Measurements from ENCODE around the gene LAMC3.
A peak's percentile ranks its signal among the peaks of the same experiment; 100 is the strongest.

LAMC3 gene

DNA sequence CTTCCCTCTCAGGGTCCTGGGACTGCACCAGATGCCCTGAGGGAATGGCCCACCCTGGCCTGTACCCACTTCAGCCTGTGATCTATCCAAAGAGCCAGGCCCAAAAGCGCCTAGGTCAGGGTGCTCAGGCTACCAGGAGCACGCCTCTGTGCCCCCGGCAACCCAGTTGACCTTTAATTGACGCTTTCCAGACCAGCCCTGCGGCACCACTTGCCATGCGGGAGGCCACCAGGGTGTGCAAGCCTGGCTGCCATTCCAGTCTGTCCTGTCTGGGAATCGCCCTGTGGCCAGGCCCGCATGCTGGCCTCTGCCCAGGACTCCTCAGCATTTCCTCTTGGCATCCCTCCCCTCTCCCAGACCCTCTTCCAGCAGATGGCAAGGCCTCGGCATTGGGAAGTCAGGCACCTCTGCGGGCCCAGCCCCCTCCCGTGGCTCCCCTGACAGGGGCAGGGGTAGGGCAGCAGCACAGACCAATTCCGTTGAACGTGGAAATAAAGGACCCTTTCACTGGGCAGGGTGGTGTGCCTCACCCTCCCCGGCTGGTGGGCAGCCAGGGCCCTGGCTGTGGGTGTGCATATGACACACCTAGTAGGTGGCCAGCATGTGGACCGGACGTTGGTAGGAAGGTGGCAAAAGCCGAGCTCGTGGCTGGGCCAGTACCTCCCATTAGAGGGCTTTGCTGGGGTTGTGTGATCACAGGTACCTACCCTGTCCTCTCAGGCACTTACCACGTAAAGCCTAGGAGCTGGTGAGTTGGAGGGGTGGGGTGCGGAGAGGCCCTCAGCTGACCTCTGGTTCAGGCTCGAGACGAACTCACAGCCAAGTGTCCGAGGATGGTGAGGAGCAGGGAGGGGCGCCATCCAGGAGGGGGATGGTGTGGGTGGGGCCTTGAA, 83.8 kb downstream of the LAMC3 start:
- no peak for DNase-seq (ENCODE audit: low read depth)
- no peak overlapping the region for H3K4me3 ChIP-seq (ENCODE audit: low read depth, low read length)
- 0 out of 2 replicates have a peak, but pooled peaks have one; percentile 3 for TF ChIP-seq CTCF (IDR thresholded peaks at IDR 0.05; ENCODE audit: control insufficient read depth, extremely low read depth, insufficient read depth)

GRCh38 chr9:131094015-131094414, 85.0 kb downstream of the LAMC3 start:
- no peak for DNase-seq (ENCODE audit: low read depth)
- no peak for TF ChIP-seq CTCF (IDR thresholded peaks at IDR 0.05; ENCODE audit: control insufficient read depth, extremely low read depth, insufficient read depth)
- H3K4me3 ChIP-seq (ENCODE audit: low read depth, low read length): no peak overlapping the region

DNA sequence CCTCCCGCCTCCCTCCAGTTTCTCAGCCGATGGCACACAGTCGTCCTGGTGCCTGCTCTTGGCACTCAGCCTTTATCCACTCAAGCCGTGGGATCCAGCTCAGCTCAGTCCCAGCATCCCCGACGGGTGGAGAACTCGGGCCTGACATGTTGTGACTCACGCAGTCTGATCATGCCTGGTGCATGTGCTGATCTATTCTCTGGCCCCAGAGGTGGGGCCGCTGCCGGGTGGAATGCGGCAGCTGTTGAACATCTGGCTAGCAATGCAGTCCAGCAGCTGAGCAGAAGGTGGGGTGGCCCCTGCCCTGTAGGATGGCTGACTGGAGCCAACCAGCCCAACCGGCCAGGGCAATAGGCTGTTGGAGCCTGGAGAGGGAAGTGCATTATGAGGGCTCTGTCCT, 85.6 kb downstream of the LAMC3 start:
- no peak for DNase-seq (ENCODE audit: low read depth)
- no peak for TF ChIP-seq CTCF (IDR thresholded peaks at IDR 0.05; ENCODE audit: control insufficient read depth, extremely low read depth, insufficient read depth)
- H3K4me3 ChIP-seq (ENCODE audit: low read depth, low read length): no peak overlapping the region

DNA sequence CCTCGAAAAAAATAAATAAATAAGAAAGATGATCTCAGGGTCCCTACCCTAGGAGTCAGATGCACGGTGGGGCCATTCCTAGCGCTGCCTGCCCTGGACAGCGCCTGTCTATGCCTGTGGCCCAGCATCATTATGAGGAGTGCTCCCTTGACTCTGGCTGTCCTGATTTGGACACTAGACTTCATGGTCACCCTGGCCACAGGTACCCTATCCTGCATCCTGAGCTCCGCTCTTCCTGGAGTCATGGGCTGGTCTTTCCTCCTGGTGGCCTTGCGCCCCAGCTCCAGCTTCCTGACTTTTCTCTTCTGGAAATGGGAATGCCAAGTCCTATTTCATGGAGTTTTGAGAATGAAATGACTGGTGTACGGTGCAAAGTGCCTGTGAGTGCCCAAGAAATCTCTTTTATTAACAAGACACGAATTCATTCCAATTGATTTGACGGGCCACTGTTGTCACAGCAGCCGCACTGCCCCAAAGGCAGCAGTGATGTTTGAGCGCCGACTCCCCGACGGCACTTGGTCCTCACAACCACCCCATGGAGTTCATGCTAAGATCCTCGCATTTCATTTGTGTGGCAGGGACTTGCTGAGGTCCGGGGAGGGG, 86.8 kb downstream of the LAMC3 start:
- no peak for TF ChIP-seq CTCF (IDR thresholded peaks at IDR 0.05; ENCODE audit: control insufficient read depth, extremely low read depth, insufficient read depth)
- DNase-seq (ENCODE audit: low read depth): no peak
- peak overlapping the region; percentile 64 for H3K4me3 ChIP-seq (ENCODE audit: low read depth, low read length)

- TF ChIP-seq CTCF (IDR thresholded peaks at IDR 0.05; ENCODE audit: control insufficient read depth, extremely low read depth, insufficient read depth): no peak
- peak within 1 kb of the TSS; percentile 64 for H3K4me3 ChIP-seq (ENCODE audit: low read depth, low read length)
- DNase-seq (ENCODE audit: low read depth): no peak
Observed at GRCh38 chr9:131096269-131097125, 87.5 kb downstream of the LAMC3 start, which contains the start of gene AIF1L. AIF1L (plus strand) TSS chr9:131096531; CDS start chr9:131096630, 99 bp downstream.

DNA sequence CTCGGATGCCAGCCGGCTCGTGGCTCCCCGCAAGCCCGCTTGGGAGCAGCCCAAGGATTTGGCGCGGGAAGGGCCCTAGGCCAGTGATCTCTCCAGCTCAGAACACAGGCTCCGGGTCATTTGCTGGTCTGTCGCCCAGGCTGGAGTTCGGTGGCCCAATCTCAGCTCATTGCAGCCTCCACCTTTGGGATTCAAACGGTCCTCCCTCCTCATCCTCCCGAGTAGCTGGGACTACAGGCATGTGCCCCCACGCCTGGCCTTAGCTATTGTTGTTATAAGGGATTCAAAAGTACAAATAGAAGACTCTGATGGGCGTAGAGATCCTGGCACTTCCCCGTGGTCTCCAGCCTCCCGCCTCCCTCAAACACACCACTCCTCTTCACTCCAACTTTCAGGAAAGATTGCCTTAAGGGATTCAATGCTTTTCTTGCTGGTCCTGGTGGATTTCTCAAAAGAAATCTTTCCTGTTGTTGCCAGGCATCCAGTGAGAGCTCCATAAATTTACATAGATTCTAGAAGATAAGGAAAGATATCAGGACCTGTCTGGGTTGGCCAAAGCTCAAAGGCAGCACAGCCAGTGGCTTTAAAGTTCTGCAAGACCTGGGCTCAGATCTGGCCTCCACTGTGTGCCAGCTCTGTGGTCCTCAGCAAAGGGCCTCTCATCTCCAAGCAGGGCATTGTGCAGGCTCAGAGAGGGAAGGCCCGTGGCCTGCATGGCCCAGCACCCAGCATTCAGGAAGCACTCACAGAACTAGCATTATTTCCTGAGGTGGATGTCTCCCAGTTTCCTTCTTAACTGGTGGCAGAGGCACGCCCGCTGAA, 88.4 kb downstream of the LAMC3 start:
- H3K4me3 ChIP-seq (ENCODE audit: low read depth, low read length): peak overlapping the region; percentile 64
- no peak for TF ChIP-seq CTCF (IDR thresholded peaks at IDR 0.05; ENCODE audit: control insufficient read depth, extremely low read depth, insufficient read depth)
- no peak for DNase-seq (ENCODE audit: low read depth)
